Stimulated activated effector memory CD8-positive, alpha-beta T cell treated with anti-CD3 and anti-CD28 coated beads, Interleukin-12 subunit alpha, Interleukin-12 subunit beta, amount 100 ng/mL, for 72 hours (primary cell): ENCODE measurements around the gene MTPN.
A peak's percentile ranks its signal among the peaks of the same experiment; 100 is the strongest.

Experiments
- ATAC-seq: fragments of 150-1000 bp; cut with Tn5 transposase; 2 replicates; pipeline ENCODE4 v1.10.0; 2021
- DNase-seq, 2 donors: peaks; one replicate each; pipeline ENCODE4 v3.0.0; 2021 to 2022; ENCODE audit warnings: low spot score in 2 of 2
- H3K27ac Mint-ChIP-seq: one replicate; pipeline ENCODE4 v1.8.0; 2022; ENCODE audit warnings: mild to moderate bottlenecking, mixed read lengths
- H3K36me3 Mint-ChIP-seq: one replicate; pipeline ENCODE4 v1.8.0; 2022; ENCODE audit warnings: mild to moderate bottlenecking, mixed read lengths
- H3K4me1 Mint-ChIP-seq: one replicate; pipeline ENCODE4 v1.8.0; 2022; ENCODE audit warnings: mixed read lengths
- H3K4me3 Mint-ChIP-seq: one replicate; pipeline ENCODE4 v1.8.0; 2022; ENCODE audit warnings: mild to moderate bottlenecking, mixed read lengths
- H3K9me3 Mint-ChIP-seq: one replicate; pipeline ENCODE4 v1.8.0; 2022; ENCODE audit warnings: mixed read lengths

MTPN gene

GRCh38 chr7:135929722-135930141, 47.4 kb downstream of the MTPN start:
- ATAC-seq (no peak), DNase-seq (no peak)
- Mint-ChIP-seq H3K27ac (peak overlapping the region; percentile 61), H3K4me3 (no peak overlapping the region), H3K9me3 (no peaks in the 10 kb centered on the region), H3K4me1 (peaks cover 37% of the 10 kb centered on the region), H3K36me3 (peaks cover 34% of the 10 kb centered on the region)

GRCh38 chr7:135929249-135929648, 47.9 kb downstream of the MTPN start:
- H3K4me1 Mint-ChIP-seq = peaks cover 37% of the 10 kb centered on the region
- peak overlapping the region; percentile 61 for H3K27ac Mint-ChIP-seq
- peak; percentile 93 for ATAC-seq
- peaks cover 38% of the 10 kb centered on the region for H3K36me3 Mint-ChIP-seq
- no peak overlapping the region for H3K4me3 Mint-ChIP-seq
- no peaks in the 10 kb centered on the region for H3K9me3 Mint-ChIP-seq
- no peak for DNase-seq

GRCh38 chr7:135928136-135928535, 49.0 kb downstream of the MTPN start:
- H3K4me3 Mint-ChIP-seq = no peak overlapping the region
- DNase-seq (no peak), ATAC-seq (no peak)
- H3K27ac Mint-ChIP-seq = no peak overlapping the region
- peaks cover 31% of the 10 kb centered on the region for H3K4me1 Mint-ChIP-seq
- no peaks in the 10 kb centered on the region for H3K9me3 Mint-ChIP-seq
- H3K36me3 Mint-ChIP-seq = peaks cover 38% of the 10 kb centered on the region

- Mint-ChIP-seq H3K27ac (peak overlapping the region; percentile 23), H3K36me3 (peaks cover 38% of the 10 kb centered on the region), H3K4me1 (peaks cover 21% of the 10 kb centered on the region), H3K9me3 (no peaks in the 10 kb centered on the region), H3K4me3 (no peak overlapping the region)
- no peak for DNase-seq
- ATAC-seq = no peak
These were observed 51.9 kb downstream of the MTPN start for GRCh38 chr7:135925210-135925609.

- no peak for ATAC-seq
- Mint-ChIP-seq H3K4me3 (no peak overlapping the region), H3K27ac (no peak overlapping the region), H3K9me3 (no peaks in the 10 kb centered on the region), H3K4me1 (peaks cover 12% of the 10 kb centered on the region), H3K36me3 (peaks cover 30% of the 10 kb centered on the region)
- DNase-seq = no peak
These were observed 52.9 kb downstream of the MTPN start for GRCh38 chr7:135924302-135924701.

GRCh38 chr7:135922263-135922662, 54.9 kb downstream of the MTPN start:
- no peak for ATAC-seq
- Mint-ChIP-seq H3K4me3 (no peak overlapping the region), H3K36me3 (peaks cover 13% of the 10 kb centered on the region), H3K9me3 (no peaks in the 10 kb centered on the region), H3K27ac (no peak overlapping the region), H3K4me1 (peaks cover 10% of the 10 kb centered on the region)
- DNase-seq = no peak

- no peak for DNase-seq
- Mint-ChIP-seq H3K36me3 (peaks cover 5% of the 10 kb centered on the region), H3K4me1 (peaks cover 10% of the 10 kb centered on the region), H3K9me3 (no peaks in the 10 kb centered on the region), H3K27ac (no peak overlapping the region), H3K4me3 (no peak overlapping the region)
- no peak for ATAC-seq
These were observed 56.7 kb downstream of the MTPN start for GRCh38 chr7:135920478-135920877.

GRCh38 chr7:135919071-135919841, 57.9 kb downstream of the MTPN start:
- no peak overlapping the region for H3K4me3 Mint-ChIP-seq
- H3K4me1 Mint-ChIP-seq = peaks cover 6% of the 10 kb centered on the region
- no peaks in the 10 kb centered on the region for H3K9me3 Mint-ChIP-seq
- no peaks in the 10 kb centered on the region for H3K36me3 Mint-ChIP-seq
- ATAC-seq (no peak), DNase-seq (no peak)
- H3K27ac Mint-ChIP-seq = no peak overlapping the region

GRCh38 chr7:135918134-135918533, 59.0 kb downstream of the MTPN start:
- ATAC-seq = no peak
- Mint-ChIP-seq H3K4me1 (no peaks in the 10 kb centered on the region), H3K27ac (no peak overlapping the region), H3K9me3 (no peaks in the 10 kb centered on the region), H3K36me3 (no peaks in the 10 kb centered on the region), H3K4me3 (no peak overlapping the region)
- DNase-seq = no peak

GRCh38 chr7:135917721-135918120, 59.4 kb downstream of the MTPN start:
- Mint-ChIP-seq H3K9me3 (no peaks in the 10 kb centered on the region), H3K4me1 (no peaks in the 10 kb centered on the region), H3K4me3 (no peak overlapping the region), H3K36me3 (no peaks in the 10 kb centered on the region), H3K27ac (no peak overlapping the region)
- no peak for DNase-seq
- ATAC-seq = no peak

GRCh38 chr7:135914346-135914745, 62.8 kb downstream of the MTPN start:
- DNase-seq = no peak
- Mint-ChIP-seq H3K27ac (no peak overlapping the region), H3K9me3 (no peaks in the 10 kb centered on the region), H3K4me1 (no peaks in the 10 kb centered on the region), H3K36me3 (no peaks in the 10 kb centered on the region), H3K4me3 (no peak overlapping the region)
- ATAC-seq = no peak

GRCh38 chr7:135913404-135913803, 63.8 kb downstream of the MTPN start:
- no peaks in the 10 kb centered on the region for H3K9me3 Mint-ChIP-seq
- no peak overlapping the region for H3K4me3 Mint-ChIP-seq
- H3K27ac Mint-ChIP-seq = no peak overlapping the region
- H3K4me1 Mint-ChIP-seq = no peaks in the 10 kb centered on the region
- ATAC-seq = no peak
- no peaks in the 10 kb centered on the region for H3K36me3 Mint-ChIP-seq
- DNase-seq = no peak

- Mint-ChIP-seq H3K27ac (no peak overlapping the region), H3K36me3 (no peaks in the 10 kb centered on the region), H3K9me3 (no peaks in the 10 kb centered on the region), H3K4me1 (no peaks in the 10 kb centered on the region), H3K4me3 (no peak overlapping the region)
- no peak for DNase-seq
- no peak for ATAC-seq
These were observed 66.1 kb downstream of the MTPN start for GRCh38 chr7:135911099-135911498.

GRCh38 chr7:135910393-135911036, 66.6 kb downstream of the MTPN start:
- ATAC-seq (peak; percentile 57), DNase-seq (no peak)
- Mint-ChIP-seq H3K9me3 (no peaks in the 10 kb centered on the region), H3K36me3 (no peaks in the 10 kb centered on the region), H3K27ac (no peak overlapping the region), H3K4me1 (peaks cover 6% of the 10 kb centered on the region), H3K4me3 (no peak overlapping the region)

- ATAC-seq (no peak), DNase-seq (no peak)
- Mint-ChIP-seq H3K9me3 (peaks cover 3% of the 10 kb centered on the region), H3K4me1 (peaks cover 24% of the 10 kb centered on the region), H3K36me3 (no peaks in the 10 kb centered on the region), H3K27ac (no peak overlapping the region), H3K4me3 (no peak overlapping the region)
These were observed 71.3 kb downstream of the MTPN start for GRCh38 chr7:135905858-135906257.

GRCh38 chr7:135905355-135905754, 71.8 kb downstream of the MTPN start:
- DNase-seq (no peak), ATAC-seq (peak; percentile 40)
- H3K27ac Mint-ChIP-seq = no peak overlapping the region
- no peaks in the 10 kb centered on the region for H3K36me3 Mint-ChIP-seq
- peaks cover 24% of the 10 kb centered on the region for H3K4me1 Mint-ChIP-seq
- H3K4me3 Mint-ChIP-seq = no peak overlapping the region
- peaks cover 3% of the 10 kb centered on the region for H3K9me3 Mint-ChIP-seq
